ENCODE measurements around the gene CIBAR2. TPM values are rescaled to one million over a fixed set of nuclear protein-coding genes. Genes with fewer than 3 reads are reported as not detected.

The CIBAR2 gene
- total RNA-seq = not detected
- long read RNA-seq = 0 reads

GRCh38 chr16:85112364-85112763 lies at the start of gene CIBAR2:
Gene CIBAR2, minus strand, starts transcription at chr16:85112472. Its CDS starts 120 bp downstream, at chr16:85112352.
- DNase-seq (ENCODE audit: low spot score) = no peak

GRCh38 chr16:85159179-85159980 lies 47.1 kb upstream of the CIBAR2 start:
- no peak for DNase-seq (ENCODE audit: low spot score)

More at GRCh38 chr16:85112364-85112763, at the start of gene CIBAR2:
- intact Hi-C loops (cut with DNase I) = loop anchor here (10.0 kb wide), 2 partner anchors 122 to 282 kb away; no protein-coding TSS in a partner anchor

DNA sequence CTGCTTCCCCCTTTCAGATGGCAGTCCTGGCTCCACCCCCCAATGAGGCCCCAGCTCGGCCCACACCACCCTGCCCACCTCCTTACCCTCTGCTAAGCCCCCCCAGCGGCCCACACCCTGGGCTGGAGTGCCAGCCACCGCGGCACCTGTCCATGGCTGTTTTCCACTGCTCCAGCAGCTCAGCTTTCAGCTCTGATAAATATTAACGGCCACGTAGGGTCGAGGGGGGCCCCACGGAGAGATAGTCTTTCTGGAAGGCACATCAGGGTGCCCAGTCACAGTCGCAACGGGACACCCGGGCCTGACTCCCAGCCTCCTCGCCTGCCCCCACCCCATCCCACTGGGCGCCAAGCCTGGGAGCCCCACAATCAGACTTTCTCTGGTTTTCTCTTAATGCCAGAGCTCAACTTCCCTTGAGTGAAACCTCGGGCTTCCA lies 46.5 kb upstream of the CIBAR2 start:
- no peak for DNase-seq (ENCODE audit: low spot score)

More at GRCh38 chr16:85159179-85159980, 47.1 kb upstream of the CIBAR2 start:
- intact Hi-C loops (cut with DNase I) = no loop called here

DNA sequence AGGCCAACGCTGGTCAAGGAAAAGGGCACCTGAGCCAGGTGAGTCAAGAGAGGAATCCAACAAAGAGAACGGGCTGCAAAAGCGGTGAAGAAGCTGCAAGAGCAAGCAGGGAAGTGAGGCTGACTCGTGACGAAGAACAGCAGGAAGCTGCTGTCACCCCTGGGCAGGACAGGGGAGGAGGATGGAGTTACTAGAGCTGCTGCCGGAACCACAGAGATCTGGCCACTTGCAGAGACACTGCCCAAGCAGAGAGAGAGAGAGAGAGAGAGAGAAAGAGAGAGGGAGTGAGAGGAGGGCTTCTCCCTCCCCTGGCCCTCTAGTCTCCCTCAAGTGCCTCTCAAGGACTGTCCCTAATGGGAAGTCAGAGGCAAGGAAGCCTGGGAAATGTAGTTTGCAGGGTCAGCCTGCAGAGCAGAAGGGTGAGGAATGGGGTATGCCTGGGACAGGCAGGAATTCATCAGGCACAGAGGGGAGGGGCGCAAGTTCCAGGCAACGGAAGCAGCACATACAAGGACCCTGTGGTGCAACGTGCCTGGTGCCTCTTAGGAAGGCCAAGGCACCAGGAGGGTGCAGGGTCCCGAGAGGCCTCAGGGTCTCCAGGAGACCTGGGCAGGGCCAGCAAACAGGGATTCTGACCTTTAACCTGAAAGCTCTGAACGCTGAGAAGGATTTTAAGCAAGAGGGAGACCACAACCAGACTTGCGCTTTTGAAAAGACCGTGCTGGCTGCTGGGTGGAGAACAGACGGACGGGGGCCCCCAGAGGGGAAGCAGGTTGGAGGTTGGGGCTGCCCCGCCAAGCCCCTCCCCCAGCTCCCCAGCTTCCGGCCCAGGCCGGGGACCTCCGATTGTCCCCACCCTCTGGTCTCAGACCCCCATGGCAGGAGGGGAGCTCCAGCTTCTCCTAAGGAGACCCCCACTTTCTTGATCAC lies 45.8 kb upstream of the CIBAR2 start:
- DNase-seq (ENCODE audit: low spot score) = no peak
- intact Hi-C loops (cut with DNase I) = no loop called here

More for the DNA sequence above, 46.5 kb upstream of the CIBAR2 start:
- intact Hi-C loops (cut with DNase I) = no loop called here

DNA sequence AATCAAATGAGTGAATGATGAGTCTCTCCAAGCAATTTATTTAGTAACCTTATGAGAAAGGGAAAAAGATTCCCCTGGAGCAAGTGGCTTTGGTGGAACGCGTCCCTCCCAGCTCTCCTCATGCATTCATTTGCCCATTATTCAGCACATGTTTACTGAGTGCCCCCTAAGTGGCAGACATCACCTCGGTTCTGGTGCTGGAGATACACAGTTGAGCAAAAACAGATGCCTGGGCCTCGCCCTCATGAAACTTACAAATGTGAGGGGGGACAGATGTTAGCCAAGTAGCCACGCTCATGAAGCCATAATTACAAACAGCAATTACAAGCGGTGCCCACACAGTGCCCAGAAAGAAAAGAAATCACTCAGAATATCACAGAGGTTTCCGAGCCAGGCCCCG lies 45.1 kb upstream of the CIBAR2 start:
- DNase-seq (ENCODE audit: low spot score) = no peak
- intact Hi-C loops (cut with DNase I) = no loop called here

- no peak for DNase-seq (ENCODE audit: low spot score)
- intact Hi-C loops (cut with DNase I) = no loop called here
These were observed 44.6 kb upstream of the CIBAR2 start for GRCh38 chr16:85156869-85157268.

GRCh38 chr16:85156440-85156839 lies 44.2 kb upstream of the CIBAR2 start:
- intact Hi-C loops (cut with DNase I) = no loop called here
- DNase-seq (ENCODE audit: low spot score) = no peak

- intact Hi-C loops (cut with DNase I) = loop anchor here (2.0 kb wide), 1 partner anchor 49 kb away; no protein-coding TSS in a partner anchor
- DNase-seq (ENCODE audit: low spot score) = peak; percentile 90
These were observed 41.4 kb upstream of the CIBAR2 start for GRCh38 chr16:85153656-85154091.

DNA sequence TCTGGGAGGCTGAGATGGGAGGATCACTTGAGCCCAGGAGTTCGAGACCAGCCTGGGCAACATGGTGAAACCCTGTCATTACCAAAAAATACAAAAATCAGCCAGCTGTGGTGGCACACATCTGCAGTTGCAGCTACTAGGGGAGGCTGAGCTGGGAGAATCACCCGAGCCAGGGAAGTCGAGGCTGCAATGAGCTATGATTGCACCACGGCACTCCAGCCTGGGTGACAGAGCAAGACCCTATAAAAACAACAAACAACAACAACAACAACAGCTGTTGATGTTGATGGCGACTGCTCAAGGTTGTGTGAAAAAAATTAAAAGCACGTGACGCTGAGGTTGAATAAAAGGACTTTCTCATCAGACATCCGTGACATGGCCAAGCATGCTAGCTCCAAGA lies 40.8 kb upstream of the CIBAR2 start:
- intact Hi-C loops (cut with DNase I) = loop anchor here (2.0 kb wide), 1 partner anchor 50 kb away; no protein-coding TSS in a partner anchor
- DNase-seq (ENCODE audit: low spot score) = no peak

DNA sequence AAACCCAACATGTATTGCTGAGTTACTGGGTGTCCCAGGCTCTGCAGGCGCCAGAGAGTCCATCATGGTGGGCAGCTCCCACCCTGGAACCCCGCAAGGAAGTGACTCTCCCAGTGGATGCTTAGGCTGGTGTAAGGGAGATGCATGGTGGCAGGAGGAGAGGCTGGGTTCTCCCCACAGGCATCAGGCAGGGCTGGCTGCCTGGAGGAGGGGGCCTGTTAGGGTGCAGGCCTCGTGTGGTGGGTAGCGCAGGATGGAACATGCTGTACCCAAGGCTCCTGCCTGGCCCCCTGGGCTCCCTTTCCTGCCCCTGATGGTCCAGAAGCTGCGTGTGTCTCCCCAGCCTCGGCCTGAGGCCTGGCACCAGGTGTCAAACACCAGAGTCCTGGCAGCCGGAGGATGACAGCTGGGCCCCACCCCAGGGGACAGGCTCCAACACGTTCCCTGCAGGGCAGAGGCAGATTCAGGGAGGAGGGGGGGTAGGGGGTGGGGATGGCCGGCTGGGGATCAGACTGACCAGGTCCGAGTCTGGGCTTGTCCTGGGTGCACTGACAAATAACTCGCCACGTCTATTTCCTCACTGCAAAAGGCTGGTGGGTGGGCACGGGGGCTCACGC lies 40.2 kb upstream of the CIBAR2 start:
- intact Hi-C loops (cut with DNase I) = loop anchor here (2.0 kb wide), 1 partner anchor 50 kb away; no protein-coding TSS in a partner anchor
- DNase-seq (ENCODE audit: low spot score) = no peak

GRCh38 chr16:85151603-85152413 lies 39.5 kb upstream of the CIBAR2 start:
- peak; percentile 88 for DNase-seq (ENCODE audit: low spot score)
- intact Hi-C loops (cut with DNase I) = loop anchor here (2.0 kb wide), 1 partner anchor 51 kb away; no protein-coding TSS in a partner anchor

DNA sequence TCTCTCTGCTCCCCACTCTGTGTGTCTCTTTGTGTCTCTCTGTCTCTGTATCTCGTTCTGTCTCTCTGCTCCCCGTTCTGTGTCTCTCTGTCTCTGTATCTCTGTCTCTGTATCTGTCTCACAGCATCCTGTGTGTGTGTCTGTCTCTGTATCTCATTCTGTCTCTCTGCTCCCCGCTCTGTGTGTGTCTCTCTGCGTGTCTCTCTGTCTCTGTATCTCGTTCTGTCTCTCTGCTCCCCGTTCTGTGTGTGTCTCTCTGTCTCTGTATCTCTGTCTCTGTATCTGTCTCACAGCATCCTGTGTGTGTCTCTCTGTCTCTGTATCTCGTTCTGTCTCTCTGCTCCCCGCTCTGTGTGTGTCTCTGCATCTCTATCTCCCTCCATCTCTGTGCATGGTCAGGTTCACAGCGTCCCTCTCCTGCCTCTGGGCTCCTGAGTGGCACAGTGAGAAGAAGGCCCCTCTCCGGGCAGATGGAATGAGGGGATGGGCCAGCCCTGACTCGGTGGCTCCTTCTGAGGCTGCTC lies 38.9 kb upstream of the CIBAR2 start:
- DNase-seq (ENCODE audit: low spot score) = no peak
- intact Hi-C loops (cut with DNase I) = no loop called here

- no peak for DNase-seq (ENCODE audit: low spot score)
- intact Hi-C loops (cut with DNase I) = no loop called here
These were observed 38.2 kb upstream of the CIBAR2 start for GRCh38 chr16:85150331-85150940.

GRCh38 chr16:85149776-85150175 lies 37.5 kb upstream of the CIBAR2 start:
- intact Hi-C loops (cut with DNase I) = no loop called here
- DNase-seq (ENCODE audit: low spot score) = peak; percentile 83

DNA sequence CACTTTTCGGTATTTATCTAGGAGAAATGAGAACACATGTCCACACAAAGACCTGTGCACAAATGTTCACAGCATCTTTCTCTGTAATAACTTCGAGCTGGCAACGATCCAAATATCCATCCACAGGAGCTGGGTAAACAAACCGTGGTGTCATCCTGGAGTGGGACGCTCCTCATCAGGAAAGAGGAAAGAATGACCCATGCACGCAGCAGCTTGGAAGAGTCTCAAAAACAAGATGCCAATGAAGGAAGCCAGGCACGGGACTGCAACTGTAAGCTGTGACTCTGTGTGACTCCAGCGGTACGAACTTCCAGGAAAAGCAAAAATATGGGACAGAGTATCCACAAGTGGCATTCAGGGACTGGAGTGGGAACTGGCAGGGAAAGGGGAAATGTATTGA lies 36.7 kb upstream of the CIBAR2 start:
- DNase-seq (ENCODE audit: low spot score) = no peak

GRCh38 chr16:85146922-85147651 lies 34.8 kb upstream of the CIBAR2 start:
- DNase-seq (ENCODE audit: low spot score) = no peak
- intact Hi-C loops (cut with DNase I) = no loop called here

More for the DNA sequence above, 36.7 kb upstream of the CIBAR2 start:
- intact Hi-C loops (cut with DNase I) = no loop called here

DNA sequence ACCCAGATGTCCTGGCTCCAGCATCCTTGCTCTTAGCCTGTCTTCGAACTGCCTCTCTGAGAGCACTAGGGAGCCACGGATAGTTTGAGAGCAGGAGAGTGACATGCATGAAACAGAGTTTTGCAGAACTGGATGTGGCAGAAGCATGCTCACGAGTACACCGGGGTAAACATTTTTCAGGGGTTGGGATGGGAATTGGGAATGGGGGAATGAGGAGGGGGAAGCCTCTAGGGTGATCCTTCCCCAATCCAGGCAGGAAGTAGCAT lies 34.2 kb upstream of the CIBAR2 start:
- intact Hi-C loops (cut with DNase I) = no loop called here
- no peak for DNase-seq (ENCODE audit: low spot score)
